ENCODE results near the gene GYPA.
"Not testable (repeated sequence)": the region's sequence is repeated elsewhere in the genome, so short reads cannot be mapped to it uniquely, and the experiment has no call there.

GYPA gene

GRCh38 chr4:144171697-144172096, 31.2 kb upstream of the GYPA start:
- no peaks in the 10 kb centered on the region for H3K36me3 ChIP-seq (ENCODE audit: control insufficient read depth in 2 of 2, insufficient read depth in 2 of 2, low read length in 2 of 2)
- no peak overlapping the region for H3K9ac ChIP-seq (ENCODE audit: low read depth in 1 of 2, low read length in 2 of 2)
- no peak overlapping the region for H3K27ac ChIP-seq (ENCODE audit: low read depth in 2 of 2, low read length in 2 of 2)
- no peaks in the 10 kb centered on the region for H3K4me1 ChIP-seq (ENCODE audit: control insufficient read depth in 2 of 2, insufficient read depth in 2 of 2, low read length in 2 of 2)
- no peak overlapping the region for H3K4me3 ChIP-seq (ENCODE audit: low read length in 2 of 2)
- no peaks in the 10 kb centered on the region for H3K27me3 ChIP-seq (ENCODE audit: control insufficient read depth in 2 of 2, insufficient read depth in 2 of 2, low read length in 2 of 2)
- H3K9me3 ChIP-seq (ENCODE audit: control insufficient read depth in 2 of 2, low read length in 2 of 2), result no peaks in the 10 kb centered on the region

DNA sequence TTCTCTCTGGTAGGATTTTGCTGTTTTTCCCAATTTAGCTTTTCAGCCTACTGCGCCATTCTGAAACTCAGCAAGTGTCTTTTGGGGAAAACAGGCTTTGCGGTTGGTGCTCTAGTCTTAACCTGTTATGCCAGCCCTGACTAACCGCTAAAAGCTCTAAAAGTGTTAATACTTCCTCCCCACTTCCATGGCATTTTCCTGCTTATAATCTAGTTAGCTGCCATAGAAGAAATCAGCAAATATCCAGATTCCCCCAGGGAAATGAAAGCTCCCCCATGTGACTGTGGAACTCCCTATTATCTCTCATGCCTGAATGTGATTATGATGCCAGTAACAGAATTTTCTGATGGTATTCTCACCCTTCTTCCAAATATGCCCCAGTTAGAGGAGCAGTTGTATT, 28.7 kb upstream of the GYPA start:
- no peak overlapping the region for H3K4me3 ChIP-seq (ENCODE audit: low read length in 2 of 2)
- no peak overlapping the region for H3K9ac ChIP-seq (ENCODE audit: low read depth in 1 of 2, low read length in 2 of 2)
- no peak overlapping the region for H3K27ac ChIP-seq (ENCODE audit: low read depth in 2 of 2, low read length in 2 of 2)
- no peaks in the 10 kb centered on the region for H3K9me3 ChIP-seq (ENCODE audit: control insufficient read depth in 2 of 2, low read length in 2 of 2)
- no peaks in the 10 kb centered on the region for H3K4me1 ChIP-seq (ENCODE audit: control insufficient read depth in 2 of 2, insufficient read depth in 2 of 2, low read length in 2 of 2)
- no peaks in the 10 kb centered on the region for H3K27me3 ChIP-seq (ENCODE audit: control insufficient read depth in 2 of 2, insufficient read depth in 2 of 2, low read length in 2 of 2)
- no peaks in the 10 kb centered on the region for H3K36me3 ChIP-seq (ENCODE audit: control insufficient read depth in 2 of 2, insufficient read depth in 2 of 2, low read length in 2 of 2)

DNA sequence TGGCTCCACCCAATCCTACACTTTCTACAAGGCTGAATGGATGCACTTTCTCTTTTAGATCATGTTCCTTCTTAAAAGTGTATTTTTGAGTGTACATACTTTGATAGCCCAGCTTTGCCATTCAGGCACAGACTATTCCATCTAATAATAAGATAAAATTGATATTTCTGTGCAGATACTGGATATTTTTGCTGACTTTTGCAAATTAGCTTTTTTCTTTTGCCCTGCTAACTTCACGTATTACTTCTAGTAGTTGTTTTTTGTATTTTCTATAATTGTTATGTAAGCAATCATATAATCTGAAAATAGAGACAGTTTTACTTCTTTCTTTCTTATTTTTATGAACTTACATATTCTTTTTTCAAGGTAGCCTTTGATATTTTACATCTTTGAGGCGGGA, 13.5 kb upstream of the GYPA start:
- H3K27me3 ChIP-seq (ENCODE audit: control insufficient read depth in 2 of 2, insufficient read depth in 2 of 2, low read length in 2 of 2), result no peaks in the 10 kb centered on the region
- H3K4me3 ChIP-seq (ENCODE audit: low read length in 2 of 2), result no peak overlapping the region
- no peak overlapping the region for H3K27ac ChIP-seq (ENCODE audit: low read depth in 2 of 2, low read length in 2 of 2)
- no peaks in the 10 kb centered on the region for H3K9me3 ChIP-seq (ENCODE audit: control insufficient read depth in 2 of 2, low read length in 2 of 2)
- no peaks in the 10 kb centered on the region for H3K4me1 ChIP-seq (ENCODE audit: control insufficient read depth in 2 of 2, insufficient read depth in 2 of 2, low read length in 2 of 2)
- H3K36me3 ChIP-seq (ENCODE audit: control insufficient read depth in 2 of 2, insufficient read depth in 2 of 2, low read length in 2 of 2), result no peaks in the 10 kb centered on the region
- no peak overlapping the region for H3K9ac ChIP-seq (ENCODE audit: low read depth in 1 of 2, low read length in 2 of 2)

- H3K36me3 ChIP-seq (ENCODE audit: control insufficient read depth in 2 of 2, insufficient read depth in 2 of 2, low read length in 2 of 2); H3K27ac ChIP-seq (ENCODE audit: low read depth in 2 of 2, low read length in 2 of 2); H3K27me3 ChIP-seq (ENCODE audit: control insufficient read depth in 2 of 2, insufficient read depth in 2 of 2, low read length in 2 of 2); H3K4me3 ChIP-seq (ENCODE audit: low read length in 2 of 2); H3K9me3 ChIP-seq (ENCODE audit: control insufficient read depth in 2 of 2, low read length in 2 of 2); H3K4me1 ChIP-seq (ENCODE audit: control insufficient read depth in 2 of 2, insufficient read depth in 2 of 2, low read length in 2 of 2); H3K9ac ChIP-seq (ENCODE audit: low read depth in 1 of 2, low read length in 2 of 2): not testable (repeated sequence)
Measured at GRCh38 chr4:144142690-144143326, 2.3 kb upstream of the GYPA start.

DNA sequence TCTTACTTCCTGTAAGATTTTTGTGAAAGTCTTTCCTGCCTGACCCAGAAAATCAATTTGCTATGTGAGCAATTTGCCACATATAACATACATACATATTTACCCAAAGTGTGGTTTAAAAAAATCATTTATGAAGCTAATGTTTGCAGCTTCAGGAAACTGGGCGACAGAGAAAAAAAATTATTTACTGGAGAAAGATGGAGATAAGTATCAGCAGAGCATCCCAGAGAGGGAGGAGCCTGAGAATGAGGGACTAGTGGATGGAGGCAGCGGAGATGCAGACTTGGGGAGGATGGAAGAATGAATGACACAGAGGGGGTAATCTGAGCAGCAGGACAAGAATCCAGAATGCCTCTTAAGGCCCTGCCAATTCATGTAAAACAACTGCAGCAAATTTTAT, 975 bp upstream of the GYPA start:
- no peaks in the 10 kb centered on the region for H3K9me3 ChIP-seq (ENCODE audit: control insufficient read depth in 2 of 2, low read length in 2 of 2)
- no peaks in the 10 kb centered on the region for H3K36me3 ChIP-seq (ENCODE audit: control insufficient read depth in 2 of 2, insufficient read depth in 2 of 2, low read length in 2 of 2)
- no peak overlapping the region for H3K9ac ChIP-seq (ENCODE audit: low read depth in 1 of 2, low read length in 2 of 2)
- H3K27me3 ChIP-seq (ENCODE audit: control insufficient read depth in 2 of 2, insufficient read depth in 2 of 2, low read length in 2 of 2), result no peaks in the 10 kb centered on the region
- H3K4me3 ChIP-seq (ENCODE audit: low read length in 2 of 2), result no peak overlapping the region
- H3K4me1 ChIP-seq (ENCODE audit: control insufficient read depth in 2 of 2, insufficient read depth in 2 of 2, low read length in 2 of 2), result no peaks in the 10 kb centered on the region
- H3K27ac ChIP-seq (ENCODE audit: low read depth in 2 of 2, low read length in 2 of 2), result no peak overlapping the region

DNA sequence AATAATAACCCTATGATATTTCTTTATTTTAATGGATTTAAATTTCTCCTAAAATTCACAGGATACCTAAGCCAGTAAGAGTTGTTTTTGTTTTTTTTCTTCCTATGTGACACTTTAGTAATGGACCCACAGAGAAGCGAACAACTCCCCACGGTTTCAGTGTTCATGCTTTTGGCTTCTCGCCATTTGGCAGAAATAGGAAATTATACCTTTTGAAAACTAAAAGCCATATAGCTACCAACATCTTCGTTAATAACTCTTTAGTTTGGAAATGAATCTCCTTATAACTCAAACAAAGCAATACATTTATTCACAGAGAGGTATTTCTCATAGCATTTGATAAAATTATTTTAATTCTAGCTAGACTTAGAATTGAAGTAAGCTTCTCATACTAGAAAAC, 527 bp downstream of the GYPA start:
- not testable (repeated sequence) for H3K27ac ChIP-seq (ENCODE audit: low read depth in 2 of 2, low read length in 2 of 2); H3K27me3 ChIP-seq (ENCODE audit: control insufficient read depth in 2 of 2, insufficient read depth in 2 of 2, low read length in 2 of 2); H3K9ac ChIP-seq (ENCODE audit: low read depth in 1 of 2, low read length in 2 of 2); H3K4me3 ChIP-seq (ENCODE audit: low read length in 2 of 2); H3K9me3 ChIP-seq (ENCODE audit: control insufficient read depth in 2 of 2, low read length in 2 of 2); H3K36me3 ChIP-seq (ENCODE audit: control insufficient read depth in 2 of 2, insufficient read depth in 2 of 2, low read length in 2 of 2); H3K4me1 ChIP-seq (ENCODE audit: control insufficient read depth in 2 of 2, insufficient read depth in 2 of 2, low read length in 2 of 2)

GRCh38 chr4:144139547-144139946, 971 bp downstream of the GYPA start:
- H3K27ac ChIP-seq (ENCODE audit: low read depth in 2 of 2, low read length in 2 of 2); H3K9me3 ChIP-seq (ENCODE audit: control insufficient read depth in 2 of 2, low read length in 2 of 2); H3K4me1 ChIP-seq (ENCODE audit: control insufficient read depth in 2 of 2, insufficient read depth in 2 of 2, low read length in 2 of 2); H3K9ac ChIP-seq (ENCODE audit: low read depth in 1 of 2, low read length in 2 of 2); H3K36me3 ChIP-seq (ENCODE audit: control insufficient read depth in 2 of 2, insufficient read depth in 2 of 2, low read length in 2 of 2); H3K4me3 ChIP-seq (ENCODE audit: low read length in 2 of 2); H3K27me3 ChIP-seq (ENCODE audit: control insufficient read depth in 2 of 2, insufficient read depth in 2 of 2, low read length in 2 of 2): not testable (repeated sequence)

- not testable (repeated sequence) for H3K27me3 ChIP-seq (ENCODE audit: control insufficient read depth in 2 of 2, insufficient read depth in 2 of 2, low read length in 2 of 2); H3K4me1 ChIP-seq (ENCODE audit: control insufficient read depth in 2 of 2, insufficient read depth in 2 of 2, low read length in 2 of 2); H3K9me3 ChIP-seq (ENCODE audit: control insufficient read depth in 2 of 2, low read length in 2 of 2); H3K27ac ChIP-seq (ENCODE audit: low read depth in 2 of 2, low read length in 2 of 2); H3K4me3 ChIP-seq (ENCODE audit: low read length in 2 of 2); H3K9ac ChIP-seq (ENCODE audit: low read depth in 1 of 2, low read length in 2 of 2); H3K36me3 ChIP-seq (ENCODE audit: control insufficient read depth in 2 of 2, insufficient read depth in 2 of 2, low read length in 2 of 2)
Measured at GRCh38 chr4:144138239-144138638, 2.3 kb downstream of the GYPA start.

GRCh38 chr4:144137137-144137931, 3.2 kb downstream of the GYPA start:
- not testable (repeated sequence) for H3K27ac ChIP-seq (ENCODE audit: low read depth in 2 of 2, low read length in 2 of 2); H3K9me3 ChIP-seq (ENCODE audit: control insufficient read depth in 2 of 2, low read length in 2 of 2); H3K36me3 ChIP-seq (ENCODE audit: control insufficient read depth in 2 of 2, insufficient read depth in 2 of 2, low read length in 2 of 2); H3K4me3 ChIP-seq (ENCODE audit: low read length in 2 of 2); H3K9ac ChIP-seq (ENCODE audit: low read depth in 1 of 2, low read length in 2 of 2); H3K27me3 ChIP-seq (ENCODE audit: control insufficient read depth in 2 of 2, insufficient read depth in 2 of 2, low read length in 2 of 2); H3K4me1 ChIP-seq (ENCODE audit: control insufficient read depth in 2 of 2, insufficient read depth in 2 of 2, low read length in 2 of 2)

GRCh38 chr4:144136189-144136588, 4.3 kb downstream of the GYPA start:
- H3K27ac ChIP-seq (ENCODE audit: low read depth in 2 of 2, low read length in 2 of 2); H3K9ac ChIP-seq (ENCODE audit: low read depth in 1 of 2, low read length in 2 of 2); H3K4me3 ChIP-seq (ENCODE audit: low read length in 2 of 2); H3K9me3 ChIP-seq (ENCODE audit: control insufficient read depth in 2 of 2, low read length in 2 of 2); H3K27me3 ChIP-seq (ENCODE audit: control insufficient read depth in 2 of 2, insufficient read depth in 2 of 2, low read length in 2 of 2); H3K4me1 ChIP-seq (ENCODE audit: control insufficient read depth in 2 of 2, insufficient read depth in 2 of 2, low read length in 2 of 2); H3K36me3 ChIP-seq (ENCODE audit: control insufficient read depth in 2 of 2, insufficient read depth in 2 of 2, low read length in 2 of 2): not testable (repeated sequence)

Measured in mucosa of rectum (tissue), 2 donors.